K562 (cell line): ENCODE data around the gene GRHPR. TPM values are rescaled to one million over a fixed set of nuclear protein-coding genes. Genes with fewer than 3 reads are reported as not detected.

ENCODE experiments used
- ATF7 ChIP-seq: fragments of 450-650 bp; IDR thresholded peaks from 2 replicates; pipeline ENCODE4 v1.7.1; 2014; ENCODE audit warnings: mild to moderate bottlenecking, moderate library complexity
- BRCA1 ChIP-seq, 2 experiments: fragments of 450-650 bp in 1 of 2; sonication (generic) in 1 of 2; formaldehyde crosslinking in 1 of 2; IDR thresholded peaks; 2 replicates each; pipeline versions ENCODE4 v1.5.0 to v1.6.1; 2017 to 2020; ENCODE audit warnings: mild to moderate bottlenecking in 1 of 2, missing genetic modification reagents in 1 of 2
- FOXJ3 ChIP-seq: sonication (generic); formaldehyde crosslinking; IDR thresholded peaks from 2 replicates; pipeline ENCODE4 v1.4.0; 2020; ENCODE audit warnings: mild to moderate bottlenecking, missing genetic modification reagents
- JUN ChIP-seq, 2 experiments: sonication (generic) in 1 of 2; formaldehyde crosslinking in 1 of 2; IDR thresholded peaks; 2 replicates each; pipeline versions ENCODE4 v1.6.1 to v1.8.0; 2012 to 2022; ENCODE audit warnings: borderline replicate concordance in 2 of 2, mild to moderate bottlenecking in 2 of 2, improper control_type of control experiment in 1 of 2, low read depth in 1 of 2, low read length in 1 of 2, missing genetic modification reagents in 1 of 2
- LCOR ChIP-seq: sonication (generic); formaldehyde crosslinking; IDR thresholded peaks from 2 replicates; pipeline ENCODE4 v1.8.0; 2022; ENCODE audit warnings: mild to moderate bottlenecking, missing genetic modification reagents
- TCFL5 ChIP-seq: fragments of 250-450 bp; sonication (Bioruptor Pico); conservative IDR thresholded peaks from 2 replicates; pipeline ENCODE4 v1.6.1; 2021; ENCODE audit warnings: mild to moderate bottlenecking, moderate library complexity, matching md5 sums
- ZBTB11 ChIP-seq, 3 experiments: fragments of 200-800 bp in 1 of 3; fragments of 250-450 bp in 1 of 3; fragments of 450-650 bp in 1 of 3; sonication (Bioruptor Pico) in 1 of 3; sonication (Bioruptor generic) in 1 of 3; formaldehyde crosslinking in 1 of 3; IDR thresholded peaks; 2 replicates each; pipeline versions ENCODE4 v1.6.1 to v1.8.0; 2016 to 2022; ENCODE audit warnings: mild to moderate bottlenecking in 2 of 3, missing genetic modification characterization in 2 of 3, missing compliant biosample characterization in 1 of 3, moderate library complexity in 1 of 3
- ZBTB17 ChIP-seq: fragments of 450-650 bp; formaldehyde crosslinking; IDR thresholded peaks from 2 replicates; pipeline ENCODE4 v1.4.0; 2020; ENCODE audit warnings: mild to moderate bottlenecking
- ZNF232 ChIP-seq: sonication (generic); formaldehyde crosslinking; IDR thresholded peaks from 2 replicates; pipeline ENCODE4 v1.8.0; 2022; ENCODE audit warnings: mild to moderate bottlenecking, missing genetic modification reagents
- ZNF24 ChIP-seq: fragments of 450-650 bp; IDR thresholded peaks from 2 replicates; pipeline ENCODE4 v1.6.1; 2016
- ZNF274 ChIP-seq: IDR thresholded peaks from 2 replicates; pipeline ENCODE4 v1.6.1; 2011; ENCODE audit warnings: low read depth, mild to moderate bottlenecking, low read length, moderate library complexity, borderline replicate concordance
- polyA plus RNA-seq, 8 experiments: library from polyadenylated mRNA; depleted of rRNA in 4 of 8; stranded (reverse) in 5 of 8; unstranded in 3 of 8; fragments of >200 nt; fragmentation: Nextera tagmentation in 2 of 8; fragmentation: Illumina TruSeq in 1 of 8; extraction: Ambion mirVana in 2 of 8; extraction: Trizol in 1 of 8; gene quantifications; 2 replicates each; pipeline versions ENCODE4 v1.2.1 to v1.2.3, GENCODE V29; 2011 to 2014; ENCODE audit warnings: inconsistent platforms in 1 of 8, missing spikeins in 1 of 8
- total RNA-seq, 7 experiments: library from RNA; depleted of rRNA in 6 of 7; stranded (reverse); fragments of >200 nt in 6 of 7; fragmentation: Illumina TruSeq in 2 of 7; extraction: Trizol in 2 of 7; gene quantifications; 2 replicates each; pipeline versions ENCODE4 v1.2.1 to v1.2.3, GENCODE V29; 2011 to 2021; ENCODE audit warnings: low replicate concordance in 1 of 7
- TF ChIP-seq, protein P1 (sequence below), 3 experiments: IDR thresholded peaks in 2 of 3; conservative IDR thresholded peaks in 1 of 3; 2 replicates each; pipeline ENCODE4 v1.5.1; 2011 to 2012; ENCODE audit warnings: low read length in 3 of 3, mild to moderate bottlenecking in 3 of 3, control low read depth in 2 of 3, improper control_type of control experiment in 1 of 3, inconsistent platforms in 1 of 3, low read depth in 1 of 3, mixed read lengths in 1 of 3, moderate library complexity in 1 of 3; ENCODE audit not compliant: insufficient read depth in 2 of 3

The GRHPR gene
- total and polyA plus RNA-seq, 9 of the 15 experiments (the other 6 are each of a cell fraction or from before 2014, with no cell fraction given): 38.9 to 144 (median 120) TPM

DNA sequence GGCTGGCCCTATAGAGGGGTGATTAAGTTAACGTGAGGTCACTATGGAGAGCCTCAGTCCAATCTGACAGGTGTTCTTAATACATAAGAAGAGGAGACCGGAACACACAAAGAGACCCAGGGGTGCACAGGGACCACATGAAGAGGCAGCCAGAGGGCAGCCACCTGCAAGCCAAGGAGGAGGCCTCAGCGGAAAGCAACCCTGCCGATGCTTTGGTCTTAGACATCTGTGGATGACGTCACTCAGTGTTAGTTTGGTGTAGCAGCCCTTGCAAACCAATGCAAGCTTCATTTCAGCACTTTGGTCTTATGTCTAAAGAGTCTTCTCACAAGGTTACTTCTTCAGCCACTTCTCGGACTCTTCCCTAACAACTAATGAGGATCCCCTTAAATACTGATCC lies 47.6 kb upstream of the GRHPR start (continued):
- TF ChIP-seq ZBTB11 (CRISPR knock-in tag; IDR thresholded peaks at IDR 0.05) (no peak), ZBTB17 (CRISPR knock-in tag) (no peak), JUN (IDR thresholded peaks at IDR 0.05; ENCODE audit: borderline replicate concordance, low read depth, low read length) (0 out of 2 replicates have a peak, but pooled peaks have one; percentile 23), JUN (CRISPR knock-in tag; IDR thresholded peaks at IDR 0.05; ENCODE audit: borderline replicate concordance) (no peak), ZNF232 (CRISPR knock-in tag) (no peak), ZNF24 (no peak), ZNF274 (no peak), FOXJ3 (CRISPR knock-in tag) (no peak), ATF7 (peak; percentile 92), TCFL5 (CRISPR knock-in tag) (no peak), LCOR (no peak), BRCA1 (IDR thresholded peaks at IDR 0.05) (no peak), BRCA1 (CRISPR knock-in tag; IDR thresholded peaks at IDR 0.05) (no peak)
- TF ChIP-seq, protein P1, sequence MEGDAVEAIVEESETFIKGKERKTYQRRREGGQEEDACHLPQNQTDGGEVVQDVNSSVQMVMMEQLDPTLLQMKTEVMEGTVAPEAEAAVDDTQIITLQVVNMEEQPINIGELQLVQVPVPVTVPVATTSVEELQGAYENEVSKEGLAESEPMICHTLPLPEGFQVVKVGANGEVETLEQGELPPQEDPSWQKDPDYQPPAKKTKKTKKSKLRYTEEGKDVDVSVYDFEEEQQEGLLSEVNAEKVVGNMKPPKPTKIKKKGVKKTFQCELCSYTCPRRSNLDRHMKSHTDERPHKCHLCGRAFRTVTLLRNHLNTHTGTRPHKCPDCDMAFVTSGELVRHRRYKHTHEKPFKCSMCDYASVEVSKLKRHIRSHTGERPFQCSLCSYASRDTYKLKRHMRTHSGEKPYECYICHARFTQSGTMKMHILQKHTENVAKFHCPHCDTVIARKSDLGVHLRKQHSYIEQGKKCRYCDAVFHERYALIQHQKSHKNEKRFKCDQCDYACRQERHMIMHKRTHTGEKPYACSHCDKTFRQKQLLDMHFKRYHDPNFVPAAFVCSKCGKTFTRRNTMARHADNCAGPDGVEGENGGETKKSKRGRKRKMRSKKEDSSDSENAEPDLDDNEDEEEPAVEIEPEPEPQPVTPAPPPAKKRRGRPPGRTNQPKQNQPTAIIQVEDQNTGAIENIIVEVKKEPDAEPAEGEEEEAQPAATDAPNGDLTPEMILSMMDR (IDR thresholded peaks at IDR 0.05 in 2 of 3, conservative IDR thresholded peaks at IDR 0.05 in 1 of 3; ENCODE audit: insufficient read depth in 2 of 3, low read depth in 1 of 3, low read length in 3 of 3): 0 out of 6 replicates have a peak, but pooled peaks of 1 of the 3 experiments have one; percentile 2
- TF ChIP-seq, all 486 proteins: peak for 7
